Measurements from ENCODE around the gene MCM9.

Gene MCM9

DNA sequence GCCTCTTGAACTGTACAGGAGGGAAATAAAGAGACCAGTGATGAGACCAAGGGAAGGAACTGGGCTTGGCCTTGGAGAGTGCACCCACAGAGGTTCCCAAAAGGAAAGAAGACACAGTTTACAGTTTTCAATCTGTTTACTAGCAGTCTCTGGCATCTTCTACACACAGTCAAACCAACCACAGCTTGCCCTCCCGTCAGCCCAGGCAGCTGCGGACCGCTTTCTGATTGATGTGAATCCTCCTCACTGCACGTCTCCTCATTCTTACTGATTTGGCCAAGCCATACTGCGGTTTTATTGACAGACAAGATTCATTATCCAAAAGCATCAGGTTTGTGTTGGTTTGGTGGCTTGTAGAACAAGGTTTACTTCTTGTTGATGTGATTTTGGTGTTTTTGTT, 145.5 kb downstream of the MCM9 start:
- Histone ChIP-seq H3K4me3 (ENCODE audit: low read length) (no peak overlapping the region), H2AFZ (ENCODE audit: low read depth, low read length) (no peak overlapping the region), H3K9me3 (ENCODE audit: low read length) (peaks cover 2% of the 10 kb centered on the region), H3K4me1 (ENCODE audit: insufficient read depth, low read length) (peaks cover 7% of the 10 kb centered on the region), H3K36me3 (ENCODE audit: insufficient read depth, low read length) (no peaks in the 10 kb centered on the region), H3K27me3 (ENCODE audit: insufficient read depth, low read length) (no peaks in the 10 kb centered on the region)

DNA sequence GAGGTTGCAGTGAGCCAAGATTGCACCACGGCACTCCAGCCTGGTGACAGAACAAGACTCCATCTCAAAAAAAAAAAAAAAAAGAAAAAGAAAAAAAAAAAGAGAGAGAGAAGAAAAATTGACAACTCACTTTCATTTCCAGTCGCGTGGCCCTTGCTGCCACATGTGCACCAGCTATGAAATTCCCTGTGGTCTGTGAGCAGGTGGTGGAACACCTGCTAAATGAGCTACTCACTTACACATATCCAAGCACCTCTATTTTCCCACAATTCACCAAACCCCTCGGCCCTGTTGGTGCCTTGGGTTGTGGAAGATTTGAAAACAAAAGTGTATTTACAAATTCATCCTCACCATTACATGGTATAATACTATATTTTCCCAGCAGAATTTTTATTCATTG, 146.3 kb downstream of the MCM9 start:
- Histone ChIP-seq H2AFZ (ENCODE audit: low read depth, low read length) (no peak overlapping the region), H3K4me1 (ENCODE audit: insufficient read depth, low read length) (peaks cover 8% of the 10 kb centered on the region), H3K4me3 (ENCODE audit: low read length) (no peak overlapping the region), H3K9me3 (ENCODE audit: low read length) (peaks cover 2% of the 10 kb centered on the region), H3K27me3 (ENCODE audit: insufficient read depth, low read length) (no peaks in the 10 kb centered on the region), H3K36me3 (ENCODE audit: insufficient read depth, low read length) (no peaks in the 10 kb centered on the region)

DNA sequence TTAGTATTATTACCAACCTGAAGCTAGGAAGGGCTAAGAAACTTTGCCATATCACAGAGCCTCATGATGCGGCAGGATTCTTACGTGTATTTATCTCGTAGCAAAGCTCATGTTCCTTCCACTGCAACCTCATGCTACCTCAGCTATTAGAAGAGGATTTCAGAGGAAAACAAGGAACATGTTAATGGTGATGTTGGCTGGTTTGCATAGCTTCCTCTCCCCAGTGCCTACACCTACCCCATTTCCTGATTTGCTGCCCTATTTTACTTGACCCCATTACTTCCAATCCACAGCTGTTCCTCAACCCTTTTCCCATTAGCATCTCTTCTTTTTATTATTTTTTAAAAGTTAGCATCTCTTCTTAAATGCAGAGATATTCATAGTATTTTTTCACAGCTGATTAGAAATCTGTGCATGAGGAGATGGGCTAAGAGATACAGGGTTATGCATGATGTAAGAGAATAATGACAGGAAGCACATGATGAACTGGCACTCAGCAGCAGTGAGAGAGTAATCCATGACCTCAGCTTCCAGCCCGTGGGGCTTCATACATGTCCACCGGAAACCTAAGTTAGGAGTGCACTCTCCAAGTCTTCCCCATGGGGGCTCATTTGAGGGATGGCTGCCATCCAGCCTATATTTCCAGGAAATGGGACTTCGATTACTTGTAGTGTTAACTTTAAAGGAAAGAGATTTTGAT, 147.1 kb downstream of the MCM9 start:
- no peak overlapping the region for H2AFZ ChIP-seq (ENCODE audit: low read depth, low read length)
- no peak overlapping the region for H3K4me3 ChIP-seq (ENCODE audit: low read length)
- H3K9me3 ChIP-seq (ENCODE audit: low read length) = peaks cover 2% of the 10 kb centered on the region
- H3K27me3 ChIP-seq (ENCODE audit: insufficient read depth, low read length) = no peaks in the 10 kb centered on the region
- H3K36me3 ChIP-seq (ENCODE audit: insufficient read depth, low read length) = no peaks in the 10 kb centered on the region
- peaks cover 8% of the 10 kb centered on the region for H3K4me1 ChIP-seq (ENCODE audit: insufficient read depth, low read length)

DNA sequence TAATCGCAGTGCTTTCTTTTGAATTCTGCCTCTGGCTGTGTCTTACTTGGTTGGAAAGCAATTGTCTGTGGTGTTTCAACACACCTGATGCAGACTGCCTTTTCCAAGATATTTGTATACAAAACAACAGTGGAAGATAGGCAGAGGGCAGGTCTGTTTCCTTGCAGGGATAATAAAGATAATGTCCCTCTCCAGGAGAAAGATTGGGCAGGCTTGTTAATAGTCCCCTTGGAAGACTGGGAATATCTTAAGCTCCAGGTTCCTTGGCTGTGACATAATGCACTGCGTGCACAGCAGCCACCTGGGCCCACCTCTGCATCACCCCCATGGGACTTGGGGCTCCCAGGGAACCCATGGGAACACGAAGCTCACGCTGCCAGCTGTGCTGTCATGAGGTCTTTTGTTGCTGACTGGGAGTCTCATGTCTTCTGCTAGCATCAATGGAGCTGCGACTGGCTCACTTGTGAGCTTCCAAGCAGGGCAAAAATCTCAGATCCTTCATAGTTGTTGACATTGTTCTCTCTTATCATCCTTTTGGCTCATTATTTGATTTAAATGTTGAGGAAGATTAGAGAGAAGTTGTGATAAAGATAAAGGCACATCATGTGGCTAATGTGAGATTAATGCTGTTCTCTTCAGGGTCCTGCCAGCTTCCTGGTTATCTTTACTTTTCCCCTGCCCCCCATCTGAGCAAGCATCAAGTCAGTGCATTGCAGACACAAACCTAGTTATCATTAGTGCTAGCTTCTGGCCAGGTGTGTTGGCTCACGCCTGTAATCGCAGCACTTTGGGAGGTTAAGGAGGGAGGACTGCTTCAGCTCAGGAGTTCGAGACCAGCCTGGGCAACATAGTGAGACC, 148.1 kb downstream of the MCM9 start:
- H3K9me3 ChIP-seq (ENCODE audit: low read length) = no peaks in the 10 kb centered on the region

DNA sequence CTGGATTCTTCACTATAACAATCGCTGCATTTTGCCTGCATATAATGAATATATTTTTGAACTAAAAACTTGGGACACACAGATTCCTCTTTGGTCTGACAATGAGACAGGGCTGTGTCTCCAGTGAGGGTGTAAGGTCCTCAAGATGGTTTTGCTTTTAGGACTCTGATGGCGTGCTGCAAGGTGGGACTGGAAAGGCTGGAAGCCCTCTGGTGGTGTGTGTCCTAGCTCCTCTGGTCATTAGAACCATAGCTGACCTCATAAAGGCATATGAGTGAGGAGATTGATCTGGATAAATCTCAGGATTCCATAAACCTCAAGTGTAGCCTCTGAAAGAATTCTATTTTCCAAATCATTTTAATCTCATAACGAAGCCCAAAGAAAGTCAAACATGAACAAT, 149.4 kb downstream of the MCM9 start:
- H2AFZ ChIP-seq (ENCODE audit: low read depth, low read length) = no peak overlapping the region
- H3K36me3 ChIP-seq (ENCODE audit: insufficient read depth, low read length) = no peaks in the 10 kb centered on the region
- no peak overlapping the region for H3K4me3 ChIP-seq (ENCODE audit: low read length)
- H3K9me3 ChIP-seq (ENCODE audit: low read length) = no peaks in the 10 kb centered on the region
- H3K27me3 ChIP-seq (ENCODE audit: insufficient read depth, low read length) = no peaks in the 10 kb centered on the region
- peaks cover 8% of the 10 kb centered on the region for H3K4me1 ChIP-seq (ENCODE audit: insufficient read depth, low read length)

More for the DNA sequence above, 148.1 kb downstream of the MCM9 start:
- H3K4me3 ChIP-seq (ENCODE audit: low read length) = no peak overlapping the region
- no peaks in the 10 kb centered on the region for H3K27me3 ChIP-seq (ENCODE audit: insufficient read depth, low read length)
- H2AFZ ChIP-seq (ENCODE audit: low read depth, low read length) = no peak overlapping the region
- H3K36me3 ChIP-seq (ENCODE audit: insufficient read depth, low read length) = no peaks in the 10 kb centered on the region
- peaks cover 8% of the 10 kb centered on the region for H3K4me1 ChIP-seq (ENCODE audit: insufficient read depth, low read length)

DNA sequence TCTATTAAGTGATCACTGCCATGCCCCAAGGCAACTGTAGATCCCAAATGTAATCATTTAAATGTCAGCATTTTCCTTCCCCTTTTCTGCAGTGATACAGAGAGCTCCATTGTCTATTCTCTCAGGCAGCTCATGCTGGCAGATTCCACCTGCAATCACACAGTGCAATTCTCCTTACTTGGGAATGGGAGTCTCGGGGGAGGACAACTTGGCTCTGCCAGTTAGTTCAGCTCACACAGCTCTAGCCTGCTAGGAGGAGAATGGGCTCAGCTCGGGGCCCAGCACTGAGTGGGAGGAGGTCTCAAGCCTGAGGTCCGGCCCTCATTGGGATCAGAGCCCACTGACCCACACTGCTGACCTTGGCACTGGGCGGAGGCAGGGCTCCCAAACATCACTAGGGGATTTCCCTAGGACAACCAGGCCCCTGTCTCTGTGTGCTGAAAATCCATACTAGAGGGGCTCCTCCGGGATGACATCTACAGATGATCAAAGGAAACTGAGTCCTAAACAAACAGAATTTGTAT, 150.3 kb downstream of the MCM9 start:
- no peaks in the 10 kb centered on the region for H3K36me3 ChIP-seq (ENCODE audit: insufficient read depth, low read length)
- H3K4me1 ChIP-seq (ENCODE audit: insufficient read depth, low read length) = peaks cover 8% of the 10 kb centered on the region
- H2AFZ ChIP-seq (ENCODE audit: low read depth, low read length) = no peak overlapping the region
- no peak overlapping the region for H3K4me3 ChIP-seq (ENCODE audit: low read length)
- no peaks in the 10 kb centered on the region for H3K9me3 ChIP-seq (ENCODE audit: low read length)
- no peaks in the 10 kb centered on the region for H3K27me3 ChIP-seq (ENCODE audit: insufficient read depth, low read length)

DNA sequence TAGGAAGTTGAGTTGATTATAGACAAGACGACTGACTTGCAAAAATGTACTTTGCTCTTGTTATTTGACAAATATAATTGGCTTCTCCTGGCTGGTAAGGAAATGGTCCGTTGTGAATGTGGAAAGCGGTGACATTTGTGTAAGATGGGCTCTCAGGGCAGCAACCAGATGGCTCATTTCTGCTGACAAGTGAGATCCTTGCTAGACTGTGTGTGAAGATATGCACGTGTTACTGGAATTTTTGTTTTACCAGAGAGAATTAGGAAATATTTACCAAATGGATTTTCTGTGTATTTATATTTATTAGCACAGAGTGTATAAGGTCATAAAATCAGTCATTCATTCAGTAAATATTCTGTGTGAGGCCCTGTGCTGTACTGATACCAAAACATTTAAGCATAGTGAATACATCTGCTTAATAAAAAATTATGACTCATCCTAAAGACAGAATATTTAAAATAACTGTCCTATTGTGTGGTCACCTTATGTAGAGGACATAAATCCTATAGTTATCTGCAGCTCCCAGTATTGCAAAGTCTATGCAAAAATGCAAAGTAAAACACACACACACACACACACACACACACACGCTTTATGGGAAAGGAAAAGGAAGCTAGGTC, 150.9 kb downstream of the MCM9 start:
- H3K27me3 ChIP-seq (ENCODE audit: insufficient read depth, low read length) = no peaks in the 10 kb centered on the region
- peaks cover 8% of the 10 kb centered on the region for H3K4me1 ChIP-seq (ENCODE audit: insufficient read depth, low read length)
- no peaks in the 10 kb centered on the region for H3K9me3 ChIP-seq (ENCODE audit: low read length)
- H3K4me3 ChIP-seq (ENCODE audit: low read length) = no peak overlapping the region
- no peak overlapping the region for H2AFZ ChIP-seq (ENCODE audit: low read depth, low read length)
- no peaks in the 10 kb centered on the region for H3K36me3 ChIP-seq (ENCODE audit: insufficient read depth, low read length)

DNA sequence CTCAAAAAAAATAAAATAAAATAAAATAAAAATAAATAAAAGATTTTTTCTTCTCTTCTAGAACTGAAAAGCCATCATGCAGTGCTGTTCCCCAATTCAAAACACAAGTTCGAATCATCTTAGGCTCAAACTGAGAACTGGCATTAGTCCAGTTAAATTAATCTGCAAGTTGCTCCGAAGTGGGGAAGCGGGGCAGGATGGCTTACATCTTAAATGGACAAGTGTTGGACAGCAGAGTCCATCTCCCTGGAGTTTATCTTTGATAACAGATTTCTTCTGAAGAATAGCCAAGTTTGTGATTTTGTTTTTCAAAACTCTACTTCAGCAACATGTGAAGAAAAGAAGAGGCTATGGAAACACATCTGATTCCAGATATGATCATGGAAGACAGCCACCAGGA, 152.3 kb downstream of the MCM9 start:
- no peaks in the 10 kb centered on the region for H3K27me3 ChIP-seq (ENCODE audit: insufficient read depth, low read length)
- H3K4me1 ChIP-seq (ENCODE audit: insufficient read depth, low read length) = peaks cover 8% of the 10 kb centered on the region
- no peak overlapping the region for H3K4me3 ChIP-seq (ENCODE audit: low read length)
- no peaks in the 10 kb centered on the region for H3K9me3 ChIP-seq (ENCODE audit: low read length)
- no peaks in the 10 kb centered on the region for H3K36me3 ChIP-seq (ENCODE audit: insufficient read depth, low read length)
- H2AFZ ChIP-seq (ENCODE audit: low read depth, low read length) = no peak overlapping the region

DNA sequence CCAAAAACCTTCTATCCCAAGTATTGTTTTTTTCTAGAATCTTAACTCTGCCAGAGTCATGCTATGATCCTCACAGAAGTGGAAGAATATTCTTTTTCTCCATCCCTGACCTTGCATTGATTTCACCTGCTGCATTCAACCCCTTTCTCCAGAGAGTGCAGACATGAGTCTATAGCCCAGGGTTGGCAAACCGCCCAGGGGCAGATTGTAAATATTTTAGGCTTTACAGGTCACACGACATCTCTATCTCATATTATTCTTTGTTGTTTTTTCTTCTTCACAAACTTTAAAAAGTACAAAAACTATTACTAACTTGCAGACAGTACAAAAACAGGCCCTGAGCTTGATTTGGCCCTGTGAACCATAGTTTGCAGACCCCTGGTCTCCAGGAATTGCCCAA, 153.1 kb downstream of the MCM9 start:
- Histone ChIP-seq H3K4me3 (ENCODE audit: low read length) (no peak overlapping the region), H3K36me3 (ENCODE audit: insufficient read depth, low read length) (no peaks in the 10 kb centered on the region), H3K27me3 (ENCODE audit: insufficient read depth, low read length) (no peaks in the 10 kb centered on the region), H3K9me3 (ENCODE audit: low read length) (no peaks in the 10 kb centered on the region), H3K4me1 (ENCODE audit: insufficient read depth, low read length) (peaks cover 8% of the 10 kb centered on the region), H2AFZ (ENCODE audit: low read depth, low read length) (no peak overlapping the region)

DNA sequence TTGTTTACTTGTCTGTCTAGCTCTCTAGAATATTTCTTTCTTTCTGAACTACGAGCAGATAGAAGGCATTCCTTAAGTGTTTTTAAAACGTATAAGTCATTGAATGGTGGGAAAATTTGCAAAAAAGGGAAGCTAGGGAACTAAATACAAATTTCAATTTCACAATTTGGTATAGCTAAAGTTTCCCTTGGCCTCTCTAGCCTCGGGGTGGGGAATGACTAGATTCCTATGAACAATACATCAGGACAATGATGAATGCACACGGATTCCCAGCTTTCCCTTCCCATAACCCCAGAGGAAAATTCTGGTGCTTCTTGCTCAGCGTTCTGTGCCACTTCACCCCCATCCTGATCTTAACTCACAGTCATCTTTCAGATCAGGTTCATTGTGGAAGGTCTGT, 154.3 kb downstream of the MCM9 start:
- Histone ChIP-seq H3K9me3 (ENCODE audit: low read length) (no peaks in the 10 kb centered on the region), H3K27me3 (ENCODE audit: insufficient read depth, low read length) (no peaks in the 10 kb centered on the region), H3K4me3 (ENCODE audit: low read length) (no peak overlapping the region), H3K4me1 (ENCODE audit: insufficient read depth, low read length) (peaks cover 8% of the 10 kb centered on the region), H2AFZ (ENCODE audit: low read depth, low read length) (no peak overlapping the region), H3K36me3 (ENCODE audit: insufficient read depth, low read length) (no peaks in the 10 kb centered on the region)

DNA sequence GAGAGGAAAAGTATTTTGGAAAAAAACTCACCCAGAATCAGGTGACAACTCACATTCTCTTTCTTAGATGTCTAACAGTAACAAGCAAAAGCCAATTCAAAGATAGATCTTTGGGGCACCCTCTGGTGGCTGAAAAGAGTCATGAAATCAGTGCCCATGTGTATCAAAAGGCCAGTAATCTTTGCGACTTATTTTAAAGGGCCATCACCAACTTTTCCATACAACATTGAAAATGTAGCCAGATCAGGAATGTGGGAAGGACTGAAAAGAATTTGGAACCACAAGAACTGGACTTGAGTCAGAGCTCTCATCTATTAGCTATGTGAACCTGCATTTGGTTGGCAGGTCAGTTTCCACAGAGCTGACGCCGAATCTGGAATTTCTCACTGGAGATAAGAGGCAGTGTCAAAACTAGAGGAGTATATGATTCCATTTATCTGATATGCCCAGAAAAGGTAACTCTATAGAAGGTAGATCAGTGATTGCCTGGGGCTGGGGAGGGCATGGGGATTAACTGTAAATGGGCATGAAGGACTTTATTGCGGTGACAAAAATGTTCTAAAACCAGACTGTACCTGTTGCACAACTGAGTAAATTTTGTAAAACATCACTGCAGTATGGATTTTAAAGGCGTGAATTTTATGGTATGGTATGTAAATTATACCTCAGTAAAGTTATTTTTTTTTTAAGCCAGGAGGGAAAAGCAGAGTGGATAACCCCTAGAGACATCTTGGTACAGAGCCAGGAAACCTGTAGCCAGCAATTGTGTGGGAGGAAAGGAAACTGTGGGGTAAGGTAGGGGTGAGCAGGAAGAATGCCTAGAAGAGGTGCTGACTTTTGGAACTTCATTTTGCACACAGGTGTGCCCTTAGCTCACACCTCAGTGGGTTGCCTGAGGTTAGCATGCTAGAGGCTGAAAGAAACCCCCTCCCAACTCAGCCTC, 158.1 kb downstream of the MCM9 start:
- no peaks in the 10 kb centered on the region for H3K9me3 ChIP-seq (ENCODE audit: low read length)
- no peaks in the 10 kb centered on the region for H3K36me3 ChIP-seq (ENCODE audit: insufficient read depth, low read length)
- no peaks in the 10 kb centered on the region for H3K27me3 ChIP-seq (ENCODE audit: insufficient read depth, low read length)
- H2AFZ ChIP-seq (ENCODE audit: low read depth, low read length) = no peak overlapping the region
- no peaks in the 10 kb centered on the region for H3K4me1 ChIP-seq (ENCODE audit: insufficient read depth, low read length)
- H3K4me3 ChIP-seq (ENCODE audit: low read length) = no peak overlapping the region

DNA sequence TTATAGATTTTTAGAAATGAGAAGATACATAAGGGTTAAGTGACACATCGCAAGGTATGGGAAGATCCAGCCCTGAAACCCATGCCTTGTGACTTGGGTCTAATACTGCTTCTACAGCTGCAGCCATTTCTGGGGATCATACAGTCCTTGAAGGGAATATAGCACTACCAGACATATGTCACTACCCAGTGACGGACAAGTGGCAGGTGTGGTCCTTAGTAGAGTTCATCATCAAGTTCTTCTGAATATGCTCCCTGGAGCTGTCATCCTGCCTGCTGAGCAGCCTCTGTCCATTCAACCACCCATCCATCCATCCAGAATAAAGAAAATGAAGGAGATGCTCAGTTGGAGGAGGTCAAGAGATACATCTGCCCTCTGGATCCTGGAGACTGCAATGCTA, 159.6 kb downstream of the MCM9 start:
- Histone ChIP-seq H3K4me1 (ENCODE audit: insufficient read depth, low read length) (no peaks in the 10 kb centered on the region), H3K9me3 (ENCODE audit: low read length) (no peaks in the 10 kb centered on the region), H3K27me3 (ENCODE audit: insufficient read depth, low read length) (no peaks in the 10 kb centered on the region), H2AFZ (ENCODE audit: low read depth, low read length) (no peak overlapping the region), H3K4me3 (ENCODE audit: low read length) (no peak overlapping the region), H3K36me3 (ENCODE audit: insufficient read depth, low read length) (no peaks in the 10 kb centered on the region)

Measured in neuron (in vitro differentiated cells).